Measurements from ENCODE around the gene PLEKHN1.

The PLEKHN1 gene
- 1.9 reads per million, percentile 2 among the genes with 10 or more reads in this experiment for total RNA-seq

- DNase-seq: no peak
These were observed at the start of gene PLEKHN1 for GRCh38 chr1:966135-966703. Gene PLEKHN1 (plus strand): TSS chr1:966482. CDS start chr1:966532, 50 bp downstream.

GRCh38 chr1:917076-917459, 49.2 kb upstream of the PLEKHN1 start:
- DNase-seq: no peak

- DNase-seq: no peak
These were observed 48.7 kb upstream of the PLEKHN1 start for GRCh38 chr1:917466-918091.

- no peak for DNase-seq
These were observed 47.9 kb upstream of the PLEKHN1 start for GRCh38 chr1:918353-918752.

- DNase-seq: no peak
These were observed 47.4 kb upstream of the PLEKHN1 start for GRCh38 chr1:918843-919242.

- DNase-seq: no peak
These were observed 46.9 kb upstream of the PLEKHN1 start for GRCh38 chr1:919271-919872.

- no peak for DNase-seq
These were observed 46.3 kb upstream of the PLEKHN1 start for GRCh38 chr1:920010-920409.

GRCh38 chr1:920521-920920, 45.8 kb upstream of the PLEKHN1 start:
- DNase-seq: no peak

- no peak for DNase-seq
These were observed 45.1 kb upstream of the PLEKHN1 start for GRCh38 chr1:921011-921837.

- DNase-seq: peak; percentile 43
These were observed 42.9 kb upstream of the PLEKHN1 start, which contains the start of gene SAMD11 for GRCh38 chr1:923131-923990. Gene SAMD11 (plus strand): TSS chr1:923923. CDS start chr1:924432, 509 bp downstream.

- DNase-seq: no peak
These were observed 42.2 kb upstream of the PLEKHN1 start for GRCh38 chr1:923991-924655.

GRCh38 chr1:924656-925560, 41.4 kb upstream of the PLEKHN1 start:
- no peak for DNase-seq

- DNase-seq: no peak
These were observed 40.5 kb upstream of the PLEKHN1 start for GRCh38 chr1:925561-926421.

- DNase-seq: no peak
These were observed 39.0 kb upstream of the PLEKHN1 start for GRCh38 chr1:927234-927633.

GRCh38 chr1:927748-928147, 38.5 kb upstream of the PLEKHN1 start:
- no peak for DNase-seq

- no peak for DNase-seq
These were observed 37.2 kb upstream of the PLEKHN1 start for GRCh38 chr1:928825-929661.

- no peak for DNase-seq
These were observed 36.3 kb upstream of the PLEKHN1 start for GRCh38 chr1:929712-930632.
